ENCODE results near the gene MCF2L.

MCF2L gene

GRCh38 chr13:112976526-112976925 is 7.5 kb downstream of the MCF2L start:
- no peak for FAIRE-seq
- TF ChIP-seq TAF1 (IDR thresholded peaks at IDR 0.05; ENCODE audit: borderline replicate concordance, low read depth, low read length) (no peak), POLR2AphosphoS5 (IDR thresholded peaks at IDR 0.05; ENCODE audit: low read depth, low read length) (no peak), POLR2A (IDR thresholded peaks at IDR 0.05; ENCODE audit: low read depth, low read length) (no peak)

GRCh38 chr13:112977091-112977490 is 8.1 kb downstream of the MCF2L start:
- no peak for DNase-seq (ENCODE audit: insufficient read length)
- TF ChIP-seq TAF1 (IDR thresholded peaks at IDR 0.05; ENCODE audit: borderline replicate concordance, low read depth, low read length) = no peak
- no peak for TF ChIP-seq POLR2A (IDR thresholded peaks at IDR 0.05; ENCODE audit: low read depth, low read length)
- no peak for TF ChIP-seq POLR2AphosphoS5 (IDR thresholded peaks at IDR 0.05; ENCODE audit: low read depth, low read length)
- no peak for FAIRE-seq

More at GRCh38 chr13:112976526-112976925, 7.5 kb downstream of the MCF2L start:
- no peak for DNase-seq (ENCODE audit: insufficient read length)

GRCh38 chr13:112977525-112977924 is 8.5 kb downstream of the MCF2L start:
- no peak for FAIRE-seq
- DNase-seq (ENCODE audit: insufficient read length) = no peak
- TF ChIP-seq POLR2AphosphoS5 (IDR thresholded peaks at IDR 0.05; ENCODE audit: low read depth, low read length) (no peak), TAF1 (IDR thresholded peaks at IDR 0.05; ENCODE audit: borderline replicate concordance, low read depth, low read length) (no peak), POLR2A (IDR thresholded peaks at IDR 0.05; ENCODE audit: low read depth, low read length) (no peak)

- no peak for TF ChIP-seq POLR2A (IDR thresholded peaks at IDR 0.05; ENCODE audit: low read depth, low read length)
- TF ChIP-seq POLR2AphosphoS5 (IDR thresholded peaks at IDR 0.05; ENCODE audit: low read depth, low read length) = no peak
- no peak for TF ChIP-seq TAF1 (IDR thresholded peaks at IDR 0.05; ENCODE audit: borderline replicate concordance, low read depth, low read length)
- DNase-seq (ENCODE audit: insufficient read length) (no peak), FAIRE-seq (no peak)
Measured at GRCh38 chr13:112978561-112979405, 9.8 kb downstream of the MCF2L start.

- FAIRE-seq (no peak), DNase-seq (ENCODE audit: insufficient read length) (no peak)
- no peak for TF ChIP-seq TAF1 (IDR thresholded peaks at IDR 0.05; ENCODE audit: borderline replicate concordance, low read depth, low read length)
- TF ChIP-seq POLR2A (IDR thresholded peaks at IDR 0.05; ENCODE audit: low read depth, low read length) = no peak
- TF ChIP-seq POLR2AphosphoS5 (IDR thresholded peaks at IDR 0.05; ENCODE audit: low read depth, low read length) = no peak
Measured at GRCh38 chr13:112979406-112979902, 10.4 kb downstream of the MCF2L start.

- FAIRE-seq (no peak), DNase-seq (ENCODE audit: insufficient read length) (no peak)
- TF ChIP-seq POLR2A (IDR thresholded peaks at IDR 0.05; ENCODE audit: low read depth, low read length) (no peak), TAF1 (IDR thresholded peaks at IDR 0.05; ENCODE audit: borderline replicate concordance, low read depth, low read length) (no peak), POLR2AphosphoS5 (IDR thresholded peaks at IDR 0.05; ENCODE audit: low read depth, low read length) (no peak)
Measured at GRCh38 chr13:112980434-112980833, 11.4 kb downstream of the MCF2L start.

- no peak for TF ChIP-seq POLR2A (IDR thresholded peaks at IDR 0.05; ENCODE audit: low read depth, low read length)
- no peak for TF ChIP-seq TAF1 (IDR thresholded peaks at IDR 0.05; ENCODE audit: borderline replicate concordance, low read depth, low read length)
- TF ChIP-seq POLR2AphosphoS5 (IDR thresholded peaks at IDR 0.05; ENCODE audit: low read depth, low read length) = no peak
- no peak for FAIRE-seq
- no peak for DNase-seq (ENCODE audit: insufficient read length)
Measured at GRCh38 chr13:112981451-112981850, 12.4 kb downstream of the MCF2L start.

- DNase-seq (ENCODE audit: insufficient read length) = no peak
- TF ChIP-seq POLR2A (IDR thresholded peaks at IDR 0.05; ENCODE audit: low read depth, low read length) (no peak), POLR2AphosphoS5 (IDR thresholded peaks at IDR 0.05; ENCODE audit: low read depth, low read length) (no peak), TAF1 (IDR thresholded peaks at IDR 0.05; ENCODE audit: borderline replicate concordance, low read depth, low read length) (no peak)
- FAIRE-seq = no peak
Measured at GRCh38 chr13:112982281-112983041, 13.4 kb downstream of the MCF2L start.

- FAIRE-seq (no peak), DNase-seq (ENCODE audit: insufficient read length) (no peak)
- TF ChIP-seq TAF1 (IDR thresholded peaks at IDR 0.05; ENCODE audit: borderline replicate concordance, low read depth, low read length) (no peak), POLR2A (IDR thresholded peaks at IDR 0.05; ENCODE audit: low read depth, low read length) (no peak), POLR2AphosphoS5 (IDR thresholded peaks at IDR 0.05; ENCODE audit: low read depth, low read length) (no peak)
Measured at GRCh38 chr13:112983042-112983305, 14.0 kb downstream of the MCF2L start.

GRCh38 chr13:112983428-112984196 is 14.6 kb downstream of the MCF2L start:
- DNase-seq (ENCODE audit: insufficient read length) = no peak
- FAIRE-seq = no peak
- TF ChIP-seq TAF1 (IDR thresholded peaks at IDR 0.05; ENCODE audit: borderline replicate concordance, low read depth, low read length) (no peak), POLR2AphosphoS5 (IDR thresholded peaks at IDR 0.05; ENCODE audit: low read depth, low read length) (no peak), POLR2A (IDR thresholded peaks at IDR 0.05; ENCODE audit: low read depth, low read length) (no peak)

- no peak for DNase-seq (ENCODE audit: insufficient read length)
- FAIRE-seq = no peak
- no peak for TF ChIP-seq TAF1 (IDR thresholded peaks at IDR 0.05; ENCODE audit: borderline replicate concordance, low read depth, low read length)
- TF ChIP-seq POLR2AphosphoS5 (IDR thresholded peaks at IDR 0.05; ENCODE audit: low read depth, low read length) = no peak
Measured at GRCh38 chr13:112984501-112984900, 15.5 kb downstream of the MCF2L start.
